AG20443 (cell line): ENCODE measurements around the gene FRYL.
"Not testable (repeated sequence)": the region's sequence is repeated elsewhere in the genome, so short reads cannot be mapped to it uniquely, and the experiment has no call there.

Experiments
- DNase-seq: peaks from one replicate; pipeline ENCODE4 v3.0.0; 2012; ENCODE audit warnings: low spot score, mixed read lengths

The FRYL gene

GRCh38 chr4:48490012-48490679, 289.9 kb downstream of the FRYL start, which contains the start of gene ZAR1:
Gene ZAR1 (plus strand): TSS chr4:48490252. CDS start chr4:48490292, 40 bp downstream.
- peak; percentile 37 for DNase-seq

- DNase-seq, result no peak
Observed at GRCh38 chr4:48489683-48490011, 290.4 kb downstream of the FRYL start.

GRCh38 chr4:48484494-48485168, 295.4 kb downstream of the FRYL start:
- no peak for DNase-seq

GRCh38 chr4:48483777-48484493, 296.1 kb downstream of the FRYL start:
- DNase-seq, result peak; percentile 33

DNA sequence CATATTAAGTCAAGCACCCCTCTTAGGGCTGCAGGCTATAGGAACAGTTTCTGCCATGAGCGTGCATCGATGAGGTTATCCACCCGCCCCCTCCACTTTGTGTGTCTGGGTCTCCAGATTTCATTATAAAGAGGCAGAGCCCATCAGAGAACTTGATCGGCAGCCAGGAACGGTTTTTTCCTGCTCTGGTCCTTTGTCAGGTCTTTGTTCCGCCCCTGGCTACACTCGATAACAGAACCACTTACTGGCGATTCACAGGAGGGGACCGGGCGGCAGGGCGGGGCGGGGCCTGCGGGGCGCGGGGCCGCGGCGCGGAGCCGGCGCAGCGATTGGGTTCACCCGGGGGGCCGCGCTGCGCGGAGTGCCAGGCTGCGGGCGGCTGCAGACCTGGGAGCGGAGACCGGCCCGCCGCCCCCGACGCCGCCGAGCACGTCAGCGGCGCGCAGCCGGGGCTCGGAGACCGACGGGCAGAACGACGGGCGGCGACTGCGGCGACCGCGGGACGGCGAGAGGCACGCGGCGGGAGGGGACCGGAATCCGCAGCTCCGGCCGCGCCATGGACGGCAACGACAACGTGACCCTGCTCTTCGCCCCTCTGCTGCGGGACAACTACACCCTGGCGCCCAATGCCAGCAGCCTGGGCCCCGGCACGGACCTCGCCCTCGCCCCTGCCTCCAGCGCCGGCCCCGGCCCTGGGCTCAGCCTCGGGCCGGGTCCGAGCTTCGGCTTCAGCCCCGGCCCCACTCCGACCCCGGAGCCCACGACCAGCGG, 296.9 kb downstream of the FRYL start, which contains the start of gene SLC10A4:
Gene SLC10A4 (plus strand): TSS at position 338 of the 771 bp plus-strand sequence. CDS start 219 bp downstream, at position 557.
- DNase-seq, result peak; percentile 33

DNA sequence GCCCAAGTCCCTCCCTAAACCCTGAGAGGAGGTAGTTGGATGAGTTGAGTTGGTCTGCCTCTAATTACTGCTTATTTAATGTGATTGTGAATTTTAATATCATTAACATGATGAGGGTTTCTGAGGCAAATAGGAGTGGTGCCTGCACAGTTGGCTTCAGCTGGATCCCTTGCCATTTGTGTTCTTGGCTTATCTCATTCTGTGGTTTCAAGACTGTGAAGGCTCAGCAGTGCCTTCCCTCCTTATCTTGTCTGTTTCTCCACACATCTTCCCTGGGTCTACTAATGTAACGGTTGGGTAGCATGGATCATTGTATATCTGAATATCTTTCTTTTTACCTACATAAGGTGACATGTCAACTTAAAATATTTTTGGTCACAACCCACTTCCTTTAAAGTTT, 298.5 kb downstream of the FRYL start:
- no peak for DNase-seq

- DNase-seq, result no peak
Observed at GRCh38 chr4:48478273-48478672, 301.8 kb downstream of the FRYL start.

GRCh38 chr4:48475770-48476169, 304.3 kb downstream of the FRYL start:
- no peak for DNase-seq

- DNase-seq, result no peak
Observed at GRCh38 chr4:48472794-48473193, 307.3 kb downstream of the FRYL start.

- no peak for DNase-seq
Observed at GRCh38 chr4:48470570-48470969, 309.5 kb downstream of the FRYL start.

DNA sequence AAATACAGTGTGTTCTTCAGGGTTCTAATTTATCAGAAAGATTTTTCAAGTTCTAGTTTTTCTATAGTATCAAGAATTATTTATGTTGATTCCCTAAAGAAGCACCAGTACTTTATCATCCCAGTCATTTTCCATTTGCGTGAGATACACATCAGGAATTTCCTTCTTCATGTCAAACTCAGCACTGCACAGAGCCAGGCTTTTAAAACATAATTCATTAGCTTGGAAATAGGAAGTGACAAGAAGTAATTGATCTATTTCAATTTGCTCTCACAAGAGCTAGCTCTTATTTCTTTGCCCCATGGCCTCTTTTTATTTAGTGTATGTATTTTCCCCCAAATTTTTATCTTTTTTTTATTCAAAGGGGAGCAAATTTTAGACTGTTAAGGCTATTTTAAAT, 309.9 kb downstream of the FRYL start:
- no peak for DNase-seq

GRCh38 chr4:48467891-48468290, 312.2 kb downstream of the FRYL start:
- DNase-seq, result no peak

GRCh38 chr4:48467442-48467841, 312.6 kb downstream of the FRYL start:
- no peak for DNase-seq

- DNase-seq, result no peak
Observed at GRCh38 chr4:48462363-48462762, 317.7 kb downstream of the FRYL start.

DNA sequence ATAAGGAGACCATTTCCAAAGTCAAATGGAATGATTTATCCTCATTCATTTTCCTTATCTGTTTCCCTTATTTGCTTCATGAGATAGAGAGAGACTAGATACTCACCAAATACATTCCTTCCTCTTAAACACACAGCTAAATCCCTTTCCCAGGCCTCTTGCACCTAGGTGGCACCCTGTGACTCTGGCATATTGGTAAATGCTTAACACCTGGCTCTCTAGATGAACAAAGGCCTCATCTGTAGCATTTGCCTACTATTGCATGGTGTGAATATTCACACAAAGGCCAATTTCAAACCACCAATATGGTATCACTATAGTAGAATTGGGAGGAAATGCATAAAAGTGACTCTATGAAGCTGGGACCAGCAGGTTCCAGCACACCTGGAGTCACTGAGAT, 319.1 kb downstream of the FRYL start:
- no peak for DNase-seq

DNA sequence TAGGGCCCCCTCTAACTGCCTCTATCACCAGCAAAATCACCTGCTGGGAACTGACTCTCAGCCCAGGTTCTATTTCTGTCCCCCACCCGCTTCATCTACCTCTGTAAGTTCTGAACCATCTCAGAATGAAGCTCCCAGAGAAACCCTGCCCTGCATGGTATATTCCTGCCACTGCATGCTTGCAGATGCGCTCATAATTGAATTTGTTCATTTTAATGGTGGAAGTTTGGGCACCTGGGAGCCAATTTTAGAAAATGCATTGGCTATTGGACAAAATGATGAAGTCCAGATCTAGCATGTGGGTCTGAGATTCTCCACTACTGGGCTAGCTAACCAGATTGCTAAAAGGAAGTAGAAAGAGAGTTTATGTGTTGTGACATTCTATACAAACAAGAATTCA, 325.5 kb downstream of the FRYL start:
- DNase-seq, result no peak

GRCh38 chr4:48451656-48452055, 328.4 kb downstream of the FRYL start:
- DNase-seq, result not testable (repeated sequence)

DNA sequence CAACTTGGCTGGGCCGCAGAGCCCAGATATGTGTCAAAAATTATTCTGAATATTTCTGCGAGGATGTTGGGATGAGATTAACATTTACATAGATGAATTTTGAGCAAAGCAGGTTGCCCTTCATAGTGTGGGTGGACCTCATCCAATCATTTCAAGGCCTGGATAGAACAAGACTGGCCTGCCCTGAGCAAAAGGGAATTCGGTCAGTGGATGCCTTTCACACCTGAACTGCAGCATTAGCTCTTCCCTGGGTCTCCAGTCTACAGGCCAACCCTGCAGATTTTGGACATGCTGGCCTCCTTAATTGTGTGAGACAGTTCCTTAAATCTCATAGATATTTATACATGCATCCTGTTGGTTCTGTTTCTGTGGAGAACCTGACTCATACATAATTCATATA, 329.3 kb downstream of the FRYL start:
- DNase-seq, result no peak

- DNase-seq, result no peak
Observed at GRCh38 chr4:48449151-48449550, 330.9 kb downstream of the FRYL start.
